GM12874 (cell line): ENCODE results near the gene ARL14.

Source experiments
- TF ChIP-seq, protein P1 (sequence below): IDR thresholded peaks from 2 replicates; pipeline ENCODE4 v1.5.1; 2011; ENCODE audit warnings: low read depth, mild to moderate bottlenecking, control low read depth, low read length, moderate library complexity; ENCODE audit not compliant: insufficient read depth

Gene ARL14

DNA sequence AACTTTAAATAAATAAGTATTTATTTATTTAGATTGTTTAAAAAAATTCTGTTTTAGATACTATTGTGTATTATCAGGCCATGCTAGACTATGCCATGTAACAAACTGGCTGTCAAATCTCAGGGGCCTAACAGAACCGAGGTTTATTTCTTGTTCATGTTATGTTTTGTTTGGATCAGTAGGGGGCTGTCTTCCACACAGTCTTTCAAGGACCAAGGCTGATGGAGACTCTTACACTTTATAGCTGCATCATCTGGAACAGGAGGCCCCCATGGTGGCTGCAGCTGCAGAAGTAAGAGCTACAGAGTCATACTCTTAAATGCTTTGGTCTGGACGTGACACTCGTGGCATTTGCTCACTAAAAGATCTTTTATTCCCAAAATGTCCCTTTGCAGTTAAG is 33.0 kb upstream of the ARL14 start:
- TF ChIP-seq, protein P1, sequence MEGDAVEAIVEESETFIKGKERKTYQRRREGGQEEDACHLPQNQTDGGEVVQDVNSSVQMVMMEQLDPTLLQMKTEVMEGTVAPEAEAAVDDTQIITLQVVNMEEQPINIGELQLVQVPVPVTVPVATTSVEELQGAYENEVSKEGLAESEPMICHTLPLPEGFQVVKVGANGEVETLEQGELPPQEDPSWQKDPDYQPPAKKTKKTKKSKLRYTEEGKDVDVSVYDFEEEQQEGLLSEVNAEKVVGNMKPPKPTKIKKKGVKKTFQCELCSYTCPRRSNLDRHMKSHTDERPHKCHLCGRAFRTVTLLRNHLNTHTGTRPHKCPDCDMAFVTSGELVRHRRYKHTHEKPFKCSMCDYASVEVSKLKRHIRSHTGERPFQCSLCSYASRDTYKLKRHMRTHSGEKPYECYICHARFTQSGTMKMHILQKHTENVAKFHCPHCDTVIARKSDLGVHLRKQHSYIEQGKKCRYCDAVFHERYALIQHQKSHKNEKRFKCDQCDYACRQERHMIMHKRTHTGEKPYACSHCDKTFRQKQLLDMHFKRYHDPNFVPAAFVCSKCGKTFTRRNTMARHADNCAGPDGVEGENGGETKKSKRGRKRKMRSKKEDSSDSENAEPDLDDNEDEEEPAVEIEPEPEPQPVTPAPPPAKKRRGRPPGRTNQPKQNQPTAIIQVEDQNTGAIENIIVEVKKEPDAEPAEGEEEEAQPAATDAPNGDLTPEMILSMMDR: no peak

DNA sequence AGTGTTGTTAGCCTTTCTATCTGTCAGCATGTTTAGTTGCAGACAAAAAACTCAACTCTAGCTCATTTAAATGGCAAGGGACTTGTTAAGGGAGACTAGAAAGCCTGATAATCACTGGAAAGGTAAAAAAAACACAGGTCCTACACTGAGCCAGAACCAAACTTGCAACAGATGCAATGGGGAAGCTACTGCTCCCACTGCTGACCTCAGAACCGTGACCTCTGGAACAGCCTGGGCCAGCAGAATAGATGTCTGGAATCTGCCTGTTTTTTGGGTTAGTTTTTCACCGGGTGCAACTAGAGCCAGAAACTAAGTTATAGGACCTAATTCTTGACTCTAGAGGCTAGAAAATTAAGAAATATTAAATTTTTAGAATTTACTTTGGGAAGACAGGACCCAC is 32.5 kb upstream of the ARL14 start:
- TF ChIP-seq, protein P1: no peak

GRCh38 chr3:160648701-160649100 is 28.3 kb upstream of the ARL14 start:
- TF ChIP-seq, protein P1: no peak

DNA sequence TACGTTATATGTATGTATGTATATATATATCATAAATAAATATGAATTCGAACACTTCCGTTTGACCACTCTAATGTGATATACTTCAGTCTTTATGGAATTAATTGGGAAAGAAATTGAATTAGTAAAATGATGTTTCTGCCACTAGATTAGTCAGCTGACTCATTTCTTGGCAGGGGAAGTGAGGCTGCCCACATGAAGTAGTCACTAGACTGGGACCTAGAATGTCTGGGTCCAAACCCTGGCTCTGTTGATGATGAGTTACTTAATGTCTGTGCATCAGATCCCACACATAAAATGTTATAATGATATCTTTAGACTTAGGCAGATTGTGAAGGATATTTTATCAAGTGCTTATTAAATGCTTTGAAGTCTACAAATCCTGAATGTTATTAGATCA is 27.4 kb upstream of the ARL14 start:
- TF ChIP-seq, protein P1: no peak

DNA sequence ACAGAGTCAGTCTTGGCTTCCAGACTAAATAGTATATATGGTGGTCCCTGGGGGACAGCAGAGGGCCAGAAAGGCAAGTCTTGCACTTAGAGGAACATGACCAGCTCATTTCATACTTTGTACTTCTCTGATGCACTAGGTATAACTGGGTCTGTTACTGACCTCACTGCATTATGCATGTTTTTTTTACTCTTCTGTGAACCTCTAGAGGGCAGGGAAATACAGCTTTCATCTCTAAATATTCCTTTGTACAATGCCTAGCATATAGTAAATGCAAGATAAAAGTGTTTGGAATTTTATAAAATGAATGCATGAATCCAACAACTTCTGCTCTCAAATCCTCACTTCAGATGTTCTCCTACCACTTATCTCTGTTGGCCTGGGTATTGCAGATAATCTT is 23.4 kb upstream of the ARL14 start:
- TF ChIP-seq, protein P1: no peak

DNA sequence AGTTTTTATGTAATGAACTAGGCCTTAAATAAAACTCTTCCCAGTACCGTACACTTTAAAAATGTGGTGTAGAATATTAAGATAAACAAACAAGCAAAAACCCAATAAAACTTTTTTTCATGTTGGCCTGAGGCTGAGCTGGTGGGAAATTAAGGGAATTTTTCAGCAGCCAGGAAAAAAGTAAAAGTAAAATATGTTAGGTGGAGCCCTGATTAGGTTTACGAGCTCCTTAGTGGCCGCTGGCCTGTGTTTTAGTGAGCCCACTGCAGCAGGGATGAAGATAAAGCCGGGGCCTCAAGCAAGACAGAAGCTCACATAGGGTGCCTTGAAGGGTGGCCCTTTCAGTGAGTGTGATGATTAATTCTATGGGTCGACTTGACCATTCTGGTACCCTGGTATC is 16.1 kb upstream of the ARL14 start:
- TF ChIP-seq, protein P1: no peak

DNA sequence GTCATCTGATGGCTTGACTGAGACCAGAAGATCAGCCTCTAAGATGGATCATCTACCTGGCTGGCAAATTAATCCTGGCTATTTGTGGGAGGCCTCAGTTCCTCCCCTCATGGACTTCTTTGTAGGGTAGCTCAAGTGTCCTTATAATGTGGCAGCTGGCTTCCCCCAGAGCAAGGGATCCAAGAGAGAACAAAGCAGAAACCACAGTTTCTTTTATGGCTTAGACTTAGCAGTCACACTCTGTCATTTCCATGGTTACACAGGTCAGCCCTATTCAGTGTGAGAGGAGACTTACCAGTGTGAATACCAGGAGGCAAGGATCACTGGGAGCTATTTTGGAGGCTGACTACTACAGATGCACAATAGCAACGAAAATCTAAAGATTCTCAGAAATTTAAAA is 15.3 kb upstream of the ARL14 start:
- TF ChIP-seq, protein P1: no peak

- TF ChIP-seq, protein P1: no peak
Observed at GRCh38 chr3:160665231-160665630, 11.7 kb upstream of the ARL14 start.
